GM12878 (cell line): ENCODE data around the gene SPI1. TPM values are rescaled to one million over a fixed set of nuclear protein-coding genes. Genes with fewer than 3 reads are reported as not detected.
A peak's percentile ranks its signal among the peaks of the same experiment; 100 is the strongest.

Source experiments
- ATAC-seq: fragments of 200-7000 bp; cut with Tn5 transposase; 3 replicates; pipeline ENCODE4 v1.9.1; 2020; ENCODE audit warnings: mild to moderate bottlenecking, moderate library complexity
- BruUV-seq: library from RNA; stranded (reverse); fragments of 400-500 nt; replicated peaks from 2 replicates; lab custom pipeline; 2021; lab: Mats Ljungman, UMichigan
- CTCF ChIA-PET: fragments of 300-600 bp; sonication (Branson Sonifier 250); formaldehyde crosslinking; extraction: SDS; loops from one replicate; lab custom pipeline; 2021; ENCODE audit warnings: inconsistent platforms; lab: Yijun Ruan, JAX
- POLR2A ChIA-PET: fragments of 350-600 bp; formaldehyde crosslinking; extraction: SDS; loops from one replicate; lab custom pipeline; 2021; ENCODE audit warnings: inconsistent platforms; lab: Charles Lee
- RAD21 ChIA-PET: fragments of 300-600 bp; sonication (Branson Sonifier 250); formaldehyde crosslinking; loops from one replicate; lab custom pipeline; 2023; ENCODE audit warnings: antibody characterized with exemption; ENCODE audit not compliant: unreplicated experiment; lab: Charles Lee
- SMC1A ChIA-PET: fragments of 300-600 bp; sonication (Branson Sonifier 250); formaldehyde crosslinking; loops from one replicate; lab custom pipeline; 2023; ENCODE audit not compliant: unreplicated experiment, uncharacterized antibody; lab: Charles Lee
- DNase-seq: peaks from one replicate; pipeline ENCODE4 v3.0.0-alpha.2; 2011; ENCODE audit warnings: low read depth, low spot score
- FAIRE-seq: peaks from 3 replicates; lab custom pipeline; 2011; peaks lifted over from hg19 to GRCh38; lab: Jason Lieb, UNC
- H2AFZ ChIP-seq: 2 replicates; pipeline ENCODE4 v1.6.0; 2011; ENCODE audit warnings: low read depth, low read length, control low read depth; ENCODE audit not compliant: control insufficient read depth
- H3K27ac ChIP-seq: 2 replicates; pipeline ENCODE4 v1.5.1; 2011; ENCODE audit warnings: control low read depth; ENCODE audit not compliant: control insufficient read depth, insufficient read depth
- H3K27me3 ChIP-seq, 2 experiments: replicated peaks in 1 of 2; 2 replicates each; pipeline versions ENCODE4 v1.6.0 to v1.6.1; 2011; ENCODE audit warnings: low read length in 1 of 2; ENCODE audit not compliant: control insufficient read depth in 2 of 2, insufficient read depth in 2 of 2
- H3K36me3 ChIP-seq, 2 experiments: 2 replicates each; pipeline ENCODE4 v1.5.1; 2011; ENCODE audit warnings: low read length in 1 of 2; ENCODE audit not compliant: control insufficient read depth in 2 of 2, insufficient read depth in 2 of 2
- H3K4me1 ChIP-seq: 2 replicates; pipeline ENCODE4 v1.6.1; 2011; ENCODE audit warnings: mild to moderate bottlenecking, low read length, moderate library complexity, mixed read lengths; ENCODE audit not compliant: control insufficient read depth, insufficient read depth
- H3K4me2 ChIP-seq: 2 replicates; pipeline ENCODE4 v1.6.0; 2011; ENCODE audit warnings: control low read depth; ENCODE audit not compliant: control insufficient read depth, insufficient read depth
- H3K4me3 ChIP-seq: fragments of 200-600 bp; sonication (generic); 2 replicates; pipeline ENCODE4 v1.5.1; 2016
- H3K79me2 ChIP-seq: 2 replicates; pipeline ENCODE4 v1.6.0; 2011; ENCODE audit warnings: low read length; ENCODE audit not compliant: control insufficient read depth, insufficient read depth
- H3K9ac ChIP-seq: 2 replicates; pipeline ENCODE4 v1.8.0; 2011; ENCODE audit warnings: low read length, control low read depth, mixed read lengths; ENCODE audit not compliant: control insufficient read depth, insufficient read depth
- H3K9me3 ChIP-seq: replicated peaks from 3 replicates; pipeline ENCODE4 v1.5.1; 2011; ENCODE audit warnings: mild to moderate bottlenecking, low read length; ENCODE audit not compliant: control insufficient read depth, insufficient read depth
- H4K20me1 ChIP-seq: 2 replicates; pipeline ENCODE4 v1.6.0; 2011; ENCODE audit not compliant: control insufficient read depth, insufficient read depth
- BACH1 ChIP-seq: fragments of 450-650 bp; IDR thresholded peaks from 2 replicates; pipeline ENCODE4 v1.6.1; 2017; ENCODE audit warnings: mild to moderate bottlenecking, borderline replicate concordance
- BHLHE40 ChIP-seq, 2 experiments: fragments of 450-650 bp in 1 of 2; IDR thresholded peaks; 2 replicates each; pipeline ENCODE4 v1.6.1; 2011 to 2017; ENCODE audit warnings: low read depth in 2 of 2, borderline replicate concordance in 1 of 2, improper control_type of control experiment in 1 of 2, low read length in 1 of 2, mild to moderate bottlenecking in 1 of 2
- CTCF ChIP-seq, 3 experiments: IDR thresholded peaks in 2 of 3; conservative IDR thresholded peaks in 1 of 3; 2 replicates each; pipeline ENCODE4 v1.5.1; 2011; ENCODE audit warnings: low read depth in 3 of 3, low read length in 3 of 3, mild to moderate bottlenecking in 3 of 3, control low read depth in 2 of 3, moderate library complexity in 2 of 3, inconsistent platforms in 1 of 3, mixed read lengths in 1 of 3; ENCODE audit not compliant: control insufficient read depth in 2 of 3, insufficient read depth in 1 of 3; ENCODE audit errors: extremely low read depth in 1 of 3
- IKZF2 ChIP-seq, 2 experiments: fragments of 450-650 bp; IDR thresholded peaks; 2 replicates each; pipeline ENCODE4 v1.6.1; 2017; ENCODE audit warnings: mild to moderate bottlenecking in 2 of 2, moderate library complexity in 2 of 2
- NR2F1 ChIP-seq: fragments of 450-650 bp; conservative IDR thresholded peaks from 2 replicates; pipeline ENCODE4 v1.6.1; 2017; ENCODE audit warnings: mild to moderate bottlenecking
- SMC3 ChIP-seq: IDR thresholded peaks from 2 replicates; pipeline ENCODE4 v1.6.1; 2011; ENCODE audit warnings: low read length, improper control_type of control experiment, borderline replicate concordance
- SPI1 ChIP-seq: IDR thresholded peaks from 2 replicates; pipeline ENCODE4 v1.6.1; 2011; ENCODE audit warnings: low read depth, mild to moderate bottlenecking, low read length, moderate library complexity, borderline replicate concordance; ENCODE audit not compliant: insufficient read depth
- ZBTB40 ChIP-seq: fragments of 450-650 bp; IDR thresholded peaks from 2 replicates; pipeline ENCODE4 v1.6.1; 2016; ENCODE audit warnings: mild to moderate bottlenecking, moderate library complexity, borderline replicate concordance
- ZNF384 ChIP-seq: IDR thresholded peaks from 2 replicates; pipeline ENCODE4 v1.6.1; 2012; ENCODE audit warnings: low read depth, mild to moderate bottlenecking, low read length, improper control_type of control experiment, borderline replicate concordance
- WGBS: methylation state at CpG from one replicate; pipeline ENCODE4 v1.1.6; 2016; ENCODE audit warnings: low lambda C conversion rate; ENCODE audit not compliant: insufficient replicate concordance, insufficient coverage; ENCODE audit errors: missing lambda C conversion rate; 5-methylcytosine and 5-hydroxymethylcytosine counted together
- in situ Hi-C: fragments of 300-500 bp; cut with MboI; formaldehyde crosslinking; loops from 9 replicates; pipeline ENCODE4 v1.14.3; 2018; ENCODE audit warnings: mixed read lengths
- intact Hi-C: fragments of 100-400 bp; cut with micrococcal nuclease; formaldehyde crosslinking; loops from one replicate; pipeline ENCODE4 v1.14.2; 2022; ENCODE audit not compliant: unreplicated experiment
- polyA plus RNA-seq, 11 experiments: library from polyadenylated mRNA; depleted of rRNA in 4 of 11; unstranded in 6 of 11; stranded (reverse) in 5 of 11; fragments of >200 nt; fragmentation: Nextera tagmentation in 4 of 11; fragmentation: Illumina TruSeq in 1 of 11; extraction: Ambion mirVana in 4 of 11; extraction: Trizol in 1 of 11; gene quantifications; 1 replicate in 1 of 11; 2 replicates in 10 of 11; pipeline versions ENCODE4 v1.2.1 to v1.2.3, GENCODE V29; 2011 to 2016; ENCODE audit warnings: inconsistent platforms in 2 of 11, missing spikeins in 2 of 11, low read depth in 1 of 11
- total RNA-seq, 4 experiments: library from RNA; depleted of rRNA in 3 of 4; stranded (reverse); fragments of >200 nt in 3 of 4; fragmentation: Illumina TruSeq in 1 of 4; extraction: Trizol in 1 of 4; gene quantifications; 2 replicates each; pipeline versions ENCODE4 v1.2.1 to v1.2.3, GENCODE V29; 2013 to 2021
- TF ChIP-seq, protein P1 (sequence below): fragments of 450-650 bp; IDR thresholded peaks from 2 replicates; pipeline ENCODE4 v1.6.1; 2016; ENCODE audit warnings: mild to moderate bottlenecking
- TF ChIP-seq, protein P2 (sequence below): IDR thresholded peaks from 2 replicates; pipeline ENCODE4 v1.6.1; 2011; ENCODE audit warnings: borderline replicate concordance, low read depth, mild to moderate bottlenecking, moderate library complexity, mixed read lengths, low read length; ENCODE audit not compliant: insufficient read depth; ENCODE audit errors: extremely low read length

Gene SPI1
- total and polyA plus RNA-seq, 10 of the 15 experiments (the other 5 are each of a cell fraction or from before 2014, with no cell fraction given): 0.05 to 31.1 (median 9.7) TPM

- Histone ChIP-seq H3K36me3 (peaks cover 14 to 18% of the 10 kb centered on the region in 2 experiments), H3K4me1 (peaks cover 12% of the 10 kb centered on the region), H3K4me3 (no peak overlapping the region), H3K9me3 (no peaks in the 10 kb centered on the region), H2AFZ (no peak overlapping the region), H3K9ac (no peak overlapping the region), H3K27ac (peak overlapping the region; percentile 33; the same call in 1 of the 2 replicates), H3K27me3 (no peaks in the 10 kb centered on the region), H3K79me2 (no peaks in the 10 kb centered on the region), H3K4me2 (no peak overlapping the region), H4K20me1 (no peaks in the 10 kb centered on the region)
- ChIA-PET POLR2A (interaction anchor here (0.9 kb wide), 1 partner anchor 48 kb away, joined by 3 read pairs; no protein-coding TSS in a partner anchor), RAD21 (interaction anchor here (1.0 kb wide), 1 partner anchor 82 kb away, joined by 4 read pairs; no protein-coding TSS in a partner anchor), SMC1A (interaction anchor here (0.6 to 1.2 kb wide), 3 partner anchors 14 to 84 kb away, joined by 3 read pairs; no protein-coding TSS in a partner anchor), CTCF (interaction anchor here (1.2 to 1.6 kb wide), 2 partner anchors 45 to 78 kb away, joined by 4 to 10 read pairs; no protein-coding TSS in a partner anchor)
- ATAC-seq (peak; percentile 88), DNase-seq (peak; percentile 25), FAIRE-seq (no peak)
- in situ Hi-C loops: no loop called here
- no TSS peak for BruUV-seq
- intact Hi-C loops: loop anchor here (10.0 kb wide), 1 partner anchor 76 kb away; the partner anchor contains the start of gene SLC39A13
- WGBS: 64% methylated on average over 29 of the region's 29 CpGs
- TF ChIP-seq IKZF2 (IDR thresholded peaks at IDR 0.05) (0 out of 4 replicates have a peak, but pooled peaks of 1 of the 2 experiments have one; percentile 15), ZBTB40 (no peak), SMC3 (peak; percentile 13; the same call in 1 of the 2 replicates), CTCF (IDR thresholded peaks at IDR 0.05 in 2 of 3, conservative IDR thresholded peaks at IDR 0.05 in 1 of 3; ENCODE audit: control insufficient read depth in 2 of 3, extremely low read depth in 1 of 3, insufficient read depth in 1 of 3, low read depth in 3 of 3, low read length in 3 of 3) (peak; percentile 25 to 38 (median 26); a peak in 3 of 6 replicates), NR2F1 (peak; percentile 49; the same call in 1 of the 2 replicates), ZNF384 (no peak), SPI1 (peak; percentile 53; the same call in 1 of the 2 replicates), BHLHE40 (IDR thresholded peaks at IDR 0.05; ENCODE audit: borderline replicate concordance in 1 of 2, low read depth in 2 of 2, low read length in 1 of 2) (peak; percentile 28 to 65; a peak in 1 of 4 replicates), BACH1 (0 out of 2 replicates have a peak, but pooled peaks have one; percentile 17)
- TF ChIP-seq, protein P1, sequence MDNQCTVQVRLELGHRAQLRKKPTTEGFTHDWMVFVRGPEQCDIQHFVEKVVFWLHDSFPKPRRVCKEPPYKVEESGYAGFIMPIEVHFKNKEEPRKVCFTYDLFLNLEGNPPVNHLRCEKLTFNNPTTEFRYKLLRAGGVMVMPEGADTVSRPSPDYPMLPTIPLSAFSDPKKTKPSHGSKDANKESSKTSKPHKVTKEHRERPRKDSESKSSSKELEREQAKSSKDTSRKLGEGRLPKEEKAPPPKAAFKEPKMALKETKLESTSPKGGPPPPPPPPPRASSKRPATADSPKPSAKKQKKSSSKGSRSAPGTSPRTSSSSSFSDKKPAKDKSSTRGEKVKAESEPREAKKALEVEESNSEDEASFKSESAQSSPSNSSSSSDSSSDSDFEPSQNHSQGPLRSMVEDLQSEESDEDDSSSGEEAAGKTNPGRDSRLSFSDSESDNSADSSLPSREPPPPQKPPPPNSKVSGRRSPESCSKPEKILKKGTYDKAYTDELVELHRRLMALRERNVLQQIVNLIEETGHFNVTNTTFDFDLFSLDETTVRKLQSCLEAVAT: no peak
- TF ChIP-seq, protein P2, sequence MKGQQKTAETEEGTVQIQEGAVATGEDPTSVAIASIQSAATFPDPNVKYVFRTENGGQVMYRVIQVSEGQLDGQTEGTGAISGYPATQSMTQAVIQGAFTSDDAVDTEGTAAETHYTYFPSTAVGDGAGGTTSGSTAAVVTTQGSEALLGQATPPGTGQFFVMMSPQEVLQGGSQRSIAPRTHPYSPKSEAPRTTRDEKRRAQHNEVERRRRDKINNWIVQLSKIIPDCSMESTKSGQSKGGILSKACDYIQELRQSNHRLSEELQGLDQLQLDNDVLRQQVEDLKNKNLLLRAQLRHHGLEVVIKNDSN: no peak
Observed at GRCh38 chr11:47328449-47329390, 49.6 kb downstream of the SPI1 start.
